HepG2 (cell line): ENCODE data around the gene MRM2. TPM values are rescaled to one million over a fixed set of nuclear protein-coding genes. Genes with fewer than 3 reads are reported as not detected.
A peak's percentile ranks its signal among the peaks of the same experiment; 100 is the strongest.

Source experiments
- ATF7-NPFF ChIP-seq: sonication (generic); formaldehyde crosslinking; IDR thresholded peaks from 2 replicates; pipeline ENCODE4 v1.8.1; 2023; ENCODE audit warnings: mild to moderate bottlenecking, low read depth, missing genetic modification reagents, moderate library complexity
- GABPB1 ChIP-seq: IDR thresholded peaks from 2 replicates; pipeline ENCODE4 v1.6.1; 2016; ENCODE audit warnings: mild to moderate bottlenecking, missing genetic modification reagents, moderate library complexity, missing compliant biosample characterization
- LCORL ChIP-seq, 2 experiments: fragments of 450-650 bp in 1 of 2; sonication (generic) in 1 of 2; formaldehyde crosslinking in 1 of 2; IDR thresholded peaks; 2 replicates each; pipeline versions ENCODE4 v1.5.0 to v1.6.1; 2017 to 2020; ENCODE audit warnings: antibody characterized with exemption in 1 of 2, missing genetic modification reagents in 1 of 2
- POLR2AphosphoS2 ChIP-seq: IDR thresholded peaks from 2 replicates; pipeline ENCODE4 v1.6.1; 2011; ENCODE audit warnings: low read depth, low read length, improper control_type of control experiment
- TBX2 ChIP-seq: sonication (generic); formaldehyde crosslinking; IDR thresholded peaks from 2 replicates; pipeline ENCODE4 v1.5.0; 2020; ENCODE audit warnings: missing genetic modification reagents, mild to moderate bottlenecking, borderline replicate concordance
- ZFP37 ChIP-seq: sonication (generic); formaldehyde crosslinking; IDR thresholded peaks from 2 replicates; pipeline ENCODE4 v1.4.0; 2020; ENCODE audit warnings: missing genetic modification reagents, borderline replicate concordance
- ZNF7 ChIP-seq: IDR thresholded peaks from 2 replicates; pipeline ENCODE4 v1.6.1; 2016; ENCODE audit warnings: missing biosample characterization, missing genetic modification reagents
- ZNF720 ChIP-seq: sonication (generic); formaldehyde crosslinking; IDR thresholded peaks from 2 replicates; pipeline ENCODE4 v1.4.0; 2020; ENCODE audit warnings: missing genetic modification reagents
- polyA plus RNA-seq, 8 experiments: library from polyadenylated mRNA; depleted of rRNA in 3 of 8; stranded (reverse) in 7 of 8; unstranded in 1 of 8; fragments of >200 nt; fragmentation: Illumina TruSeq in 4 of 8; extraction: Trizol in 4 of 8; gene quantifications; 2 replicates each; pipeline versions ENCODE4 v1.2.1 to v1.2.3, GENCODE V29; 2011 to 2016; ENCODE audit warnings: low read depth in 4 of 8, missing spikeins in 1 of 8, mixed read lengths in 1 of 8; ENCODE audit not compliant: insufficient read depth in 1 of 8
- total RNA-seq, 5 experiments: library from RNA; depleted of rRNA; stranded (reverse); fragments of >200 nt; fragmentation: Illumina TruSeq; extraction: Trizol; gene quantifications; 2 replicates each; pipeline ENCODE4 v1.2.3, GENCODE V29; 2016; ENCODE audit warnings: low read depth in 1 of 5
- TF ChIP-seq, protein P1 (sequence below): sonication (generic); formaldehyde crosslinking; IDR thresholded peaks from 2 replicates; pipeline ENCODE4 v1.4.0; 2020; ENCODE audit warnings: missing genetic modification reagents
- TF ChIP-seq, protein P2 (sequence below): sonication (generic); formaldehyde crosslinking; IDR thresholded peaks from 2 replicates; pipeline ENCODE4 v1.5.1; 2020; ENCODE audit warnings: mild to moderate bottlenecking, missing genetic modification reagents
- TF ChIP-seq, protein P3 (sequence below): sonication (generic); IDR thresholded peaks from 2 replicates; pipeline ENCODE4 v1.6.1; 2016; ENCODE audit warnings: low read depth, borderline replicate concordance
- TF ChIP-seq, protein P4 (sequence below): sonication (generic); formaldehyde crosslinking; IDR thresholded peaks from 2 replicates; pipeline ENCODE4 v1.8.0; 2022; ENCODE audit warnings: missing genetic modification reagents, mild to moderate bottlenecking, borderline replicate concordance
- TF ChIP-seq, protein P5 (sequence below): IDR thresholded peaks from 2 replicates; pipeline ENCODE4 v1.6.1; 2016
- TF ChIP-seq, protein P6 (sequence below), 2 experiments: sonication (generic) in 1 of 2; formaldehyde crosslinking in 1 of 2; IDR thresholded peaks; 2 replicates each; pipeline versions ENCODE4 v1.4.0 to v1.6.1; 2016 to 2020; ENCODE audit warnings: borderline replicate concordance in 1 of 2, low read depth in 1 of 2, mild to moderate bottlenecking in 1 of 2, missing genetic modification reagents in 1 of 2

Gene MRM2
- total and polyA plus RNA-seq, 2 of the 13 experiments (the other 11 are each of a cell fraction or from before 2014, with no cell fraction given) = 13.2 to 34.2 TPM

DNA sequence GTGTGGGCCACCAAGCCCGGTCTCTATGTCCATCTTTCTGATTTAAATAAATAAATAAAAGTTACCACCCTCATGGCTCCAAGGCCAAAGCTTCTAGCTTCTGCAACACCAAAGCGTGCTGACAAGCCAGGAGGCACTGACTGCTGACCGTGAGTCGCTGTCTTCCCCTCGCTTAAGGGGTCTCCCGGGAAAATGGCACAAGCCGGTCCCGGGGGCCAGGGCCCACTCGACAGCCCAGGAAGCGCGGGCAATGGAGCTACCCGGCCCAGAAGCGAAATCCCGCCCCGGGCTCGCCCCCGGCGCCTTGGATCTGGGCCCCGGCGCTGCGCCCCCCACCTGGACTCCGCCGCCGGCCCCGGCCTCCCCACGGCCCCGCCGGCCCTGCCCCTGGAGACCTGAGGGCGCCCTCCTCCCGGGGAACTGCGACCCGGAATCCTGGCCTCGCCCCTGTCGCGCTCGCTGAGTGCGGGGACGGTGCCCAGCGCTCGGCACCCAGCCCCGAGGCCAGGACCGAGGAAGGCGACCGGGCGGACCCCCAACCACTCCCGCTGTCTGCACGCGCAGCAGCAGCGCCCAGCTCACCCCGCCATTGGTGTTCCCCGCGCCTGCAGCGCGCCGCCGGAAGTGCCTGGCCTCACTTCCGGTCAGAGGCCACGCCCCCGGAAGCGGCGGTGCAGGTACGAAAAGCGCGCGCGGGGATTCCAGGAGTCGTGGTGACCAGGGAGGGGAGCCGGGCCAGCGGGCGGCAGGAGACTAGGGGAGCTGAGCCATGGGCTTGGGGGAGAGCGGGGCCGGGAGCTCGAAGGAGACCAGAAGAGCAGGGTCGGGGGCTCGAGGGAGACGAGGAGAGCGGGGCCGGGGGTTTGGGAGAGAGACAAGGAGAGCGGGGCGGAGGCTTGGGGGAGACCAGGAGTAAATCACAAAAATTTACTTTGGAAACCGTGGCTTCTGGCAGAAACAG lies at the start of gene MRM2, which contains the start of gene NUDT1 (continued):
- TF ChIP-seq, protein P1, sequence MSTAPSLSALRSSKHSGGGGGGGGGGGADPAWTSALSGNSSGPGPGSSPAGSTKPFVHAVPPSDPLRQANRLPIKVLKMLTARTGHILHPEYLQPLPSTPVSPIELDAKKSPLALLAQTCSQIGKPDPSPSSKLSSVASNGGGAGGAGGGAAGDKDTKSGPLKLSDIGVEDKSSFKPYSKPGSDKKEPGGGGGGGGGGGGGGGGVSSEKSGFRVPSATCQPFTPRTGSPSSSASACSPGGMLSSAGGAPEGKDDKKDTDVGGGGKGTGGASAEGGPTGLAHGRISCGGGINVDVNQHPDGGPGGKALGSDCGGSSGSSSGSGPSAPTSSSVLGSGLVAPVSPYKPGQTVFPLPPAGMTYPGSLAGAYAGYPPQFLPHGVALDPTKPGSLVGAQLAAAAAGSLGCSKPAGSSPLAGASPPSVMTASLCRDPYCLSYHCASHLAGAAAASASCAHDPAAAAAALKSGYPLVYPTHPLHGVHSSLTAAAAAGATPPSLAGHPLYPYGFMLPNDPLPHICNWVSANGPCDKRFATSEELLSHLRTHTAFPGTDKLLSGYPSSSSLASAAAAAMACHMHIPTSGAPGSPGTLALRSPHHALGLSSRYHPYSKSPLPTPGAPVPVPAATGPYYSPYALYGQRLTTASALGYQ (CRISPR knock-in tag) = no peak
- no peak for TF ChIP-seq ZFP37
- TF ChIP-seq POLR2AphosphoS2 = no peak
- TF ChIP-seq, protein P2, sequence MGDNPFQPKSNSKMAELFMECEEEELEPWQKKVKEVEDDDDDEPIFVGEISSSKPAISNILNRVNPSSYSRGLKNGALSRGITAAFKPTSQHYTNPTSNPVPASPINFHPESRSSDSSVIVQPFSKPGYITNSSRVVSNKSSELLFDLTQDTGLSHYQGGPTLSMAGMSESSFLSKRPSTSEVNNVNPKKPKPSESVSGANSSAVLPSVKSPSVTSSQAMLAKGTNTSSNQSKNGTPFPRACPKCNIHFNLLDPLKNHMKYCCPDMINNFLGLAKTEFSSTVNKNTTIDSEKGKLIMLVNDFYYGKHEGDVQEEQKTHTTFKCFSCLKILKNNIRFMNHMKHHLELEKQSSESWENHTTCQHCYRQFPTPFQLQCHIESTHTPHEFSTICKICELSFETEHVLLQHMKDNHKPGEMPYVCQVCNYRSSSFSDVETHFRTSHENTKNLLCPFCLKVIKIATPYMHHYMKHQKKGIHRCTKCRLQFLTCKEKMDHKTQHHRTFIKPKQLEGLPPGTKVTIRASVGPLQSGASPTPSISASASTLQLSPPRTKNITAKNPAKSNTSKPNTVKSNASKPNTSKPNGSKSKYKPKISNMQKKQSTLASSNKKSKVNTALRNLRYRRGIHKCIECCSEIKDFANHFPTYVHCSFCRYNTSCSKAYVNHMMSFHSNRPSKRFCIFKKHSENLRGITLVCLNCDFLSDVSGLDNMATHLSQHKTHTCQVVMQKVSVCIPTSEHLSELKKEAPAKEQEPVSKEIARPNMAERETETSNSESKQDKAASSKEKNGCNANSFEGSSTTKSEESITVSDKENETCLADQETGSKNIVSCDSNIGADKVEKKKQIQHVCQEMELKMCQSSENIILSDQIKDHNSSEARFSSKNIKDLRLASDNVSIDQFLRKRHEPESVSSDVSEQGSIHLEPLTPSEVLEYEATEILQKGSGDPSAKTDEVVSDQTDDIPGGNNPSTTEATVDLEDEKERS (CRISPR knock-in tag) = 0 out of 2 replicates have a peak, but pooled peaks have one; percentile 59
- no peak for TF ChIP-seq LCORL (IDR thresholded peaks at IDR 0.05)
- 0 out of 2 replicates have a peak, but pooled peaks have one; percentile 47 for TF ChIP-seq LCORL (CRISPR knock-in tag; IDR thresholded peaks at IDR 0.05)
- TF ChIP-seq, protein P3, sequence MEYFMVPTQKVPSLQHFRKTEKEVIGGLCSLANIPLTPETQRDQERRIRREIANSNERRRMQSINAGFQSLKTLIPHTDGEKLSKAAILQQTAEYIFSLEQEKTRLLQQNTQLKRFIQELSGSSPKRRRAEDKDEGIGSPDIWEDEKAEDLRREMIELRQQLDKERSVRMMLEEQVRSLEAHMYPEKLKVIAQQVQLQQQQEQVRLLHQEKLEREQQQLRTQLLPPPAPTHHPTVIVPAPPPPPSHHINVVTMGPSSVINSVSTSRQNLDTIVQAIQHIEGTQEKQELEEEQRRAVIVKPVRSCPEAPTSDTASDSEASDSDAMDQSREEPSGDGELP = peak; percentile 37; the same call in 1 of the 2 replicates
- TF ChIP-seq, protein P4, sequence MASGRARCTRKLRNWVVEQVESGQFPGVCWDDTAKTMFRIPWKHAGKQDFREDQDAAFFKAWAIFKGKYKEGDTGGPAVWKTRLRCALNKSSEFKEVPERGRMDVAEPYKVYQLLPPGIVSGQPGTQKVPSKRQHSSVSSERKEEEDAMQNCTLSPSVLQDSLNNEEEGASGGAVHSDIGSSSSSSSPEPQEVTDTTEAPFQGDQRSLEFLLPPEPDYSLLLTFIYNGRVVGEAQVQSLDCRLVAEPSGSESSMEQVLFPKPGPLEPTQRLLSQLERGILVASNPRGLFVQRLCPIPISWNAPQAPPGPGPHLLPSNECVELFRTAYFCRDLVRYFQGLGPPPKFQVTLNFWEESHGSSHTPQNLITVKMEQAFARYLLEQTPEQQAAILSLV (CRISPR knock-in tag) = peak; percentile 77
- peak; percentile 87; the same call in 1 of the 2 replicates for TF ChIP-seq ATF7-NPFF (CRISPR knock-in tag)
- TF ChIP-seq, protein P5, sequence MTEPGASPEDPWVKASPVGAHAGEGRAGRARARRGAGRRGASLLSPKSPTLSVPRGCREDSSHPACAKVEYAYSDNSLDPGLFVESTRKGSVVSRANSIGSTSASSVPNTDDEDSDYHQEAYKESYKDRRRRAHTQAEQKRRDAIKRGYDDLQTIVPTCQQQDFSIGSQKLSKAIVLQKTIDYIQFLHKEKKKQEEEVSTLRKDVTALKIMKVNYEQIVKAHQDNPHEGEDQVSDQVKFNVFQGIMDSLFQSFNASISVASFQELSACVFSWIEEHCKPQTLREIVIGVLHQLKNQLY (CRISPR knock-in tag) = peak; percentile 23; the same call in 1 of the 2 replicates
- TF ChIP-seq, protein P6, sequence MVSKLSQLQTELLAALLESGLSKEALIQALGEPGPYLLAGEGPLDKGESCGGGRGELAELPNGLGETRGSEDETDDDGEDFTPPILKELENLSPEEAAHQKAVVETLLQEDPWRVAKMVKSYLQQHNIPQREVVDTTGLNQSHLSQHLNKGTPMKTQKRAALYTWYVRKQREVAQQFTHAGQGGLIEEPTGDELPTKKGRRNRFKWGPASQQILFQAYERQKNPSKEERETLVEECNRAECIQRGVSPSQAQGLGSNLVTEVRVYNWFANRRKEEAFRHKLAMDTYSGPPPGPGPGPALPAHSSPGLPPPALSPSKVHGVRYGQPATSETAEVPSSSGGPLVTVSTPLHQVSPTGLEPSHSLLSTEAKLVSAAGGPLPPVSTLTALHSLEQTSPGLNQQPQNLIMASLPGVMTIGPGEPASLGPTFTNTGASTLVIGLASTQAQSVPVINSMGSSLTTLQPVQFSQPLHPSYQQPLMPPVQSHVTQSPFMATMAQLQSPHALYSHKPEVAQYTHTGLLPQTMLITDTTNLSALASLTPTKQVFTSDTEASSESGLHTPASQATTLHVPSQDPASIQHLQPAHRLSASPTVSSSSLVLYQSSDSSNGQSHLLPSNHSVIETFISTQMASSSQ (IDR thresholded peaks at IDR 0.05; ENCODE audit: low read depth) = no peak
- TF ChIP-seq, protein P6 (CRISPR knock-in tag; IDR thresholded peaks at IDR 0.05; ENCODE audit: borderline replicate concordance) = peak; percentile 40; the same call in 1 of the 2 replicates
- TF ChIP-seq ZNF7 = no peak
- TF ChIP-seq TBX2 (CRISPR knock-in tag) = peak; percentile 32
- peak; percentile 98 for TF ChIP-seq GABPB1 (CRISPR knock-in tag)
- no peak for TF ChIP-seq ZNF720
